ENCODE measurements around the gene DAAM1. TPM values are rescaled to one million over a fixed set of nuclear protein-coding genes. Genes with fewer than 3 reads are reported as not detected.

DAAM1 gene
- total RNA-seq, 1 donor from 2014 or later: 16.5 TPM

- DNase-seq (ENCODE audit: low read depth): no peak
- H3K27me3 ChIP-seq (ENCODE audit: control insufficient read depth, insufficient read depth, low read length): no peaks in the 10 kb centered on the region
- no peak for TF ChIP-seq CTCF (IDR thresholded peaks at IDR 0.05; ENCODE audit: insufficient read depth, low read length, poor library complexity, severe bottlenecking)
- no peak overlapping the region for H3K4me3 ChIP-seq (ENCODE audit: low read depth, low read length)
- H3K36me3 ChIP-seq (ENCODE audit: control insufficient read depth, insufficient read depth, low read length): no peaks in the 10 kb centered on the region
Measured at GRCh38 chr14:59213368-59214315, 25.2 kb downstream of the DAAM1 start.

- Histone ChIP-seq H3K36me3 (ENCODE audit: control insufficient read depth, insufficient read depth, low read length) (no peaks in the 10 kb centered on the region), H3K27me3 (ENCODE audit: control insufficient read depth, insufficient read depth, low read length) (no peaks in the 10 kb centered on the region), H3K4me3 (ENCODE audit: low read depth, low read length) (no peak overlapping the region)
- no peak for TF ChIP-seq CTCF (IDR thresholded peaks at IDR 0.05; ENCODE audit: insufficient read depth, low read length, poor library complexity, severe bottlenecking)
- no peak for DNase-seq (ENCODE audit: low read depth)
Measured at GRCh38 chr14:59214702-59215302, 26.3 kb downstream of the DAAM1 start.

GRCh38 chr14:59215322-59215721, 26.9 kb downstream of the DAAM1 start:
- Histone ChIP-seq H3K4me3 (ENCODE audit: low read depth, low read length) (no peak overlapping the region), H3K36me3 (ENCODE audit: control insufficient read depth, insufficient read depth, low read length) (no peaks in the 10 kb centered on the region), H3K27me3 (ENCODE audit: control insufficient read depth, insufficient read depth, low read length) (no peaks in the 10 kb centered on the region)
- TF ChIP-seq CTCF (IDR thresholded peaks at IDR 0.05; ENCODE audit: insufficient read depth, low read length, poor library complexity, severe bottlenecking): no peak
- no peak for DNase-seq (ENCODE audit: low read depth)

- no peaks in the 10 kb centered on the region for H3K36me3 ChIP-seq (ENCODE audit: control insufficient read depth, insufficient read depth, low read length)
- no peak for TF ChIP-seq CTCF (IDR thresholded peaks at IDR 0.05; ENCODE audit: insufficient read depth, low read length, poor library complexity, severe bottlenecking)
Measured at GRCh38 chr14:59215757-59216156, 27.3 kb downstream of the DAAM1 start.

GRCh38 chr14:59217011-59217410, 28.5 kb downstream of the DAAM1 start:
- Histone ChIP-seq H3K36me3 (ENCODE audit: control insufficient read depth, insufficient read depth, low read length) (no peaks in the 10 kb centered on the region), H3K27me3 (ENCODE audit: control insufficient read depth, insufficient read depth, low read length) (no peaks in the 10 kb centered on the region), H3K4me3 (ENCODE audit: low read depth, low read length) (no peak overlapping the region)
- no peak for DNase-seq (ENCODE audit: low read depth)
- TF ChIP-seq CTCF (IDR thresholded peaks at IDR 0.05; ENCODE audit: insufficient read depth, low read length, poor library complexity, severe bottlenecking): no peak

More at GRCh38 chr14:59215757-59216156, 27.3 kb downstream of the DAAM1 start:
- DNase-seq (ENCODE audit: low read depth): no peak
- Histone ChIP-seq H3K4me3 (ENCODE audit: low read depth, low read length) (no peak overlapping the region), H3K27me3 (ENCODE audit: control insufficient read depth, insufficient read depth, low read length) (no peaks in the 10 kb centered on the region)

All from kidney epithelial cell (primary cell).